Neutrophil (primary cell): ENCODE data around the gene ZNF324.

Experiments
- H3K27ac ChIP-seq: fragments of 200-600 bp; sonication (generic); 2 replicates; pipeline ENCODE4 v1.5.1; 2016; ENCODE audit warnings: mild to moderate bottlenecking, moderate library complexity
- H3K27me3 ChIP-seq: fragments of 200-600 bp; sonication (generic); 2 replicates; pipeline ENCODE4 v1.6.0; 2016; ENCODE audit warnings: mild to moderate bottlenecking
- H3K36me3 ChIP-seq: fragments of 200-600 bp; sonication (generic); 2 replicates; pipeline ENCODE4 v1.5.1; 2017
- H3K4me1 ChIP-seq, 2 experiments: fragments of 200-600 bp in 1 of 2; sonication (generic) in 1 of 2; 1 replicate in 1 of 2; 2 replicates in 1 of 2; pipeline versions ENCODE4 v1.5.1 to v1.6.1; 2013 to 2016; ENCODE audit warnings: low read depth in 1 of 2, low read length in 1 of 2, mild to moderate bottlenecking in 1 of 2, moderate library complexity in 1 of 2; ENCODE audit not compliant: control insufficient read depth in 1 of 2, insufficient read depth in 1 of 2
- H3K4me3 ChIP-seq, 2 experiments: fragments of 200-600 bp in 1 of 2; sonication (generic) in 1 of 2; 1 replicate in 1 of 2; 2 replicates in 1 of 2; pipeline ENCODE4 v1.5.1; 2013 to 2016; ENCODE audit warnings: low read depth in 1 of 2, low read length in 1 of 2, mild to moderate bottlenecking in 1 of 2, moderate library complexity in 1 of 2
- H3K9me3 ChIP-seq: fragments of 200-600 bp; sonication (generic); 2 replicates; pipeline ENCODE4 v1.5.1; 2016
- CTCF ChIP-seq: fragments of 200-600 bp; sonication (generic); IDR thresholded peaks from 2 replicates; pipeline ENCODE4 v1.5.1; 2016; ENCODE audit warnings: antibody characterized with exemption

Gene ZNF324

GRCh38 chr19:58455306-58455705 is 11.6 kb upstream of the ZNF324 start:
- Histone ChIP-seq H3K36me3 (peaks cover 8% of the 10 kb centered on the region), H3K27me3 (peaks cover 8% of the 10 kb centered on the region), H3K4me1 (peaks cover 9 to 13% of the 10 kb centered on the region in 2 experiments), H3K9me3 (no peaks in the 10 kb centered on the region), H3K4me3 (no peak overlapping the region), H3K27ac (no peak overlapping the region)
- TF ChIP-seq CTCF, result no peak

GRCh38 chr19:58456111-58456510 is 10.8 kb upstream of the ZNF324 start:
- no peak overlapping the region for H3K27ac ChIP-seq
- H3K36me3 ChIP-seq, result peaks cover 8% of the 10 kb centered on the region
- peaks cover 6 to 8% of the 10 kb centered on the region in 2 experiments for H3K4me1 ChIP-seq
- H3K4me3 ChIP-seq, result no peak overlapping the region
- H3K27me3 ChIP-seq, result peaks cover under 1% of the 10 kb centered on the region
- no peaks in the 10 kb centered on the region for H3K9me3 ChIP-seq
- TF ChIP-seq CTCF, result no peak

DNA sequence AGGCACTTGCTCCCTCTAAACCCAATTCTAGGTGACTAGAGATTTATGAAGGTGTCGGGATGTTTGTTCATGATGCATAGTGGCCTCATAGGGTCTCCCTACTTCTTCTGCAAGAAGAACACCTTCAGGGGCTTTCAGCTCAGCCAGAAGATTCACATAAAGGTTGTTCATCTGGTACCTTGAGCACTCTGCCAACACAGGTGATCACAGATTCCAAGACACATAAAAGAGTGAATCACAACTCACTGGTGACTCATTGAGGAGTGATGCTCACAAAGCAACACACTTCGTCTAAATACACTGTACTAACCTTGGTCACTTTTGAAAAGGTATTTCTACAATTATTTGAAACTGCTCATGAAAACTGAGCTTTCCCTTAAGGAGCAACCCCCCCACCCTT is 6.8 kb upstream of the ZNF324 start:
- Histone ChIP-seq H3K9me3 (no peaks in the 10 kb centered on the region), H3K4me1 (no peaks in the 10 kb centered on the region), H3K36me3 (peaks cover 8% of the 10 kb centered on the region), H3K27ac (no peak overlapping the region), H3K4me3 (no peak overlapping the region), H3K27me3 (no peaks in the 10 kb centered on the region)
- TF ChIP-seq CTCF, result no peak

GRCh38 chr19:58466089-58466759 is 656 bp upstream of the ZNF324 start:
- peak overlapping the region; percentile 94 for H3K4me3 ChIP-seq
- peaks cover 22% of the 10 kb centered on the region for H3K36me3 ChIP-seq
- no peaks in the 10 kb centered on the region for H3K9me3 ChIP-seq
- H3K27me3 ChIP-seq, result peaks cover 11% of the 10 kb centered on the region
- H3K27ac ChIP-seq, result peak overlapping the region; percentile 75
- peaks cover 12 to 18% of the 10 kb centered on the region in 2 experiments for H3K4me1 ChIP-seq
- TF ChIP-seq CTCF, result no peak

DNA sequence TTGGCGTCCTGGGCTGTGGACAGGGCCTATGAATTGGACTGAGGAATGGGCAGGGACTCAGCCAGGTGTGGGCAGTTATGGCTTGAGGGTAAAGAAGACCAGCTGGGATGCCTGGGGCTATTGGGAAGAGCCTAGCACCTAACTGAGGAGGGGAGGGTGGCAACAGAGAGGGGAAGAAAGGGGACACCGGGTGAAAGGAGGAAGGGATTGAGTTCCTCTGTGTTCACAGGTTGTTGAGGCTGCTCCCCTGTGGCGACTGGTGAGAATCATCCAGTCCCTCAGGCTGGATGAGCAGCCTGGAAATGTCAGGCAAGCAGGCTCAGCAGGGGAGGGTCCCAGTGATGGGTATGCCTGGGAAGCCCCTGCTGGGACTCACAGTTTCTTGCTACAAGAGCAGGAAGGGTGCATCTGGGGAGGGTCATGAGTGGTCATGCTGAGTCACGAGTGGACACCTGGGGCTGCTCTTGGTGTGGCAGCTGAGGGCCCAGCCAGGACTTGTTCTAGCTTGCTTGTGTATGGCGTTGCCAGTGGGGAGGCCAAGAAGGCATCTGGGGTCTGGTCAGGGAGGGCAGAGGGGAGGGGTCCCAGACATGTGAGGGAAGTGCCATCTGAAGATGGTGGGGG is 1.4 kb downstream of the ZNF324 start:
- peaks cover 40% of the 10 kb centered on the region for H3K36me3 ChIP-seq
- H3K27me3 ChIP-seq, result peaks cover 11% of the 10 kb centered on the region
- H3K4me3 ChIP-seq, result no peak overlapping the region
- no peaks in the 10 kb centered on the region for H3K9me3 ChIP-seq
- TF ChIP-seq CTCF, result no peak
- H3K4me1 ChIP-seq, result peaks cover 12 to 18% of the 10 kb centered on the region in 2 experiments
- no peak overlapping the region for H3K27ac ChIP-seq
